Germinal center (tissue), 1 donor: ENCODE measurements around the gene EXOC4.

Experiments used
- DNase-seq: peaks from one replicate; pipeline ENCODE4 v3.0.0; 2012; ENCODE audit warnings: mixed read lengths, low spot score

The EXOC4 gene

GRCh38 chr7:133428876-133429275 is 176.0 kb downstream of the EXOC4 start:
- no peak for DNase-seq

- DNase-seq = no peak
Observed at GRCh38 chr7:133429371-133429770, 176.5 kb downstream of the EXOC4 start.

- no peak for DNase-seq
Observed at GRCh38 chr7:133431134-133431724, 178.4 kb downstream of the EXOC4 start.

GRCh38 chr7:133433165-133433812 is 180.4 kb downstream of the EXOC4 start:
- no peak for DNase-seq

- DNase-seq = no peak
Observed at GRCh38 chr7:133434246-133434865, 181.5 kb downstream of the EXOC4 start.

GRCh38 chr7:133436014-133436428 is 183.1 kb downstream of the EXOC4 start:
- no peak for DNase-seq

GRCh38 chr7:133437544-133437943 is 184.7 kb downstream of the EXOC4 start:
- DNase-seq = no peak

- no peak for DNase-seq
Observed at GRCh38 chr7:133442818-133443217, 189.9 kb downstream of the EXOC4 start.

- no peak for DNase-seq
Observed at GRCh38 chr7:133445617-133446016, 192.7 kb downstream of the EXOC4 start.

GRCh38 chr7:133448012-133448411 is 195.1 kb downstream of the EXOC4 start:
- no peak for DNase-seq

- no peak for DNase-seq
Observed at GRCh38 chr7:133452577-133452976, 199.7 kb downstream of the EXOC4 start.

GRCh38 chr7:133458688-133459087 is 205.8 kb downstream of the EXOC4 start:
- no peak for DNase-seq

GRCh38 chr7:133461421-133461820 is 208.5 kb downstream of the EXOC4 start:
- no peak for DNase-seq

GRCh38 chr7:133475655-133476054 is 222.8 kb downstream of the EXOC4 start:
- DNase-seq = no peak

- no peak for DNase-seq
Observed at GRCh38 chr7:133477791-133478190, 224.9 kb downstream of the EXOC4 start.

- DNase-seq = no peak
Observed at GRCh38 chr7:133478591-133479135, 225.8 kb downstream of the EXOC4 start.

GRCh38 chr7:133479456-133480065 is 226.7 kb downstream of the EXOC4 start:
- no peak for DNase-seq

GRCh38 chr7:133480868-133481267 is 228.0 kb downstream of the EXOC4 start:
- no peak for DNase-seq

GRCh38 chr7:133481676-133482075 is 228.8 kb downstream of the EXOC4 start:
- no peak for DNase-seq

GRCh38 chr7:133482599-133482998 is 229.7 kb downstream of the EXOC4 start:
- DNase-seq = no peak

GRCh38 chr7:133484086-133484485 is 231.2 kb downstream of the EXOC4 start:
- DNase-seq = no peak

- DNase-seq = no peak
Observed at GRCh38 chr7:133489906-133490305, 237.0 kb downstream of the EXOC4 start.

GRCh38 chr7:133491201-133491691 is 238.4 kb downstream of the EXOC4 start:
- no peak for DNase-seq
